A673 (cell line): ENCODE results near the gene TBX3.

Source experiments
- EZH2 ChIP-seq: fragments of 200-600 bp; sonication (generic); IDR thresholded peaks from 2 replicates; pipeline ENCODE4 v1.6.1; 2017; ENCODE audit warnings: borderline replicate concordance, low read depth, mild to moderate bottlenecking, mixed read lengths, antibody characterized with exemption, low read length; ENCODE audit not compliant: poor library complexity, severe bottlenecking
- TF ChIP-seq, protein P1 (sequence below): fragments of 300-800, 200-600 bp; sonication (generic); conservative IDR thresholded peaks from 2 replicates; pipeline ENCODE4 v1.5.1; 2017; ENCODE audit warnings: low read depth, mild to moderate bottlenecking, antibody characterized with exemption, low read length, moderate library complexity, mixed read lengths

DNA sequence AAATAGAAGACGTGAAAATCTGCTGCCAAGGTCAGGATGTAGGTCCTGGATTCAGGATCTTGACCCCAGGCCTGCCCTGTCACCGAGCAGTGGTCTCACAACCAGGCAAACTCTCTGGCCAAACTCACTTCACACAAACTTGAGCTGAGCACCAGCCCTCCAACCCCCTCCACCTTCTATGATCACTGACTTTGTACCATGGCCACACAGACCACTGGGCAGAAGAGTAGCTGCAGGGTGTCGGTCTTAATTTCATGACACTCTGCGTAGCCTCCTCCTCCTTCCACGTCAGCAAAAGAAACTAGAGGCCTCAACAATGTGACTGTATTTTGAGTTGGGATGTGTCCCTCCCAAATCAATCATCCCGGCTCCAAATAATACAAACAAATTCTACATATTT lies 7.2 kb upstream of the TBX3 start:
- TF ChIP-seq, protein P1, sequence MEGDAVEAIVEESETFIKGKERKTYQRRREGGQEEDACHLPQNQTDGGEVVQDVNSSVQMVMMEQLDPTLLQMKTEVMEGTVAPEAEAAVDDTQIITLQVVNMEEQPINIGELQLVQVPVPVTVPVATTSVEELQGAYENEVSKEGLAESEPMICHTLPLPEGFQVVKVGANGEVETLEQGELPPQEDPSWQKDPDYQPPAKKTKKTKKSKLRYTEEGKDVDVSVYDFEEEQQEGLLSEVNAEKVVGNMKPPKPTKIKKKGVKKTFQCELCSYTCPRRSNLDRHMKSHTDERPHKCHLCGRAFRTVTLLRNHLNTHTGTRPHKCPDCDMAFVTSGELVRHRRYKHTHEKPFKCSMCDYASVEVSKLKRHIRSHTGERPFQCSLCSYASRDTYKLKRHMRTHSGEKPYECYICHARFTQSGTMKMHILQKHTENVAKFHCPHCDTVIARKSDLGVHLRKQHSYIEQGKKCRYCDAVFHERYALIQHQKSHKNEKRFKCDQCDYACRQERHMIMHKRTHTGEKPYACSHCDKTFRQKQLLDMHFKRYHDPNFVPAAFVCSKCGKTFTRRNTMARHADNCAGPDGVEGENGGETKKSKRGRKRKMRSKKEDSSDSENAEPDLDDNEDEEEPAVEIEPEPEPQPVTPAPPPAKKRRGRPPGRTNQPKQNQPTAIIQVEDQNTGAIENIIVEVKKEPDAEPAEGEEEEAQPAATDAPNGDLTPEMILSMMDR: no peak
- TF ChIP-seq EZH2: no peak
